Liver (tissue), 9 donors: Measurements from ENCODE around the gene BSND. TPM values are rescaled to one million over a fixed set of nuclear protein-coding genes. Genes with fewer than 3 reads are reported as not detected.

ENCODE experiments used
- DNase-seq: peaks from one replicate; pipeline ENCODE4 v3.0.0-alpha.2; 2017; ENCODE audit warnings: low spot score
- H3K27ac ChIP-seq, 2 donors: one replicate each; pipeline ENCODE4 v1.7.0; 2013; ENCODE audit warnings: inconsistent platforms in 2 of 2, low read length in 2 of 2, control low read depth in 1 of 2, low read depth in 1 of 2, mild to moderate bottlenecking in 1 of 2
- H3K27me3 ChIP-seq, 4 donors: one replicate each; pipeline versions ENCODE4 v1.6.1 to v1.7.0; 2013; ENCODE audit warnings: low read length in 3 of 4, inconsistent platforms in 1 of 4, mild to moderate bottlenecking in 1 of 4, moderate library complexity in 1 of 4; ENCODE audit not compliant: control insufficient read depth in 4 of 4, insufficient read depth in 4 of 4
- H3K36me3 ChIP-seq, 4 donors: one replicate each; pipeline versions ENCODE4 v1.6.1 to v1.7.0; 2013; ENCODE audit warnings: low read length in 3 of 4, mild to moderate bottlenecking in 3 of 4, low read depth in 1 of 4, moderate library complexity in 1 of 4; ENCODE audit not compliant: control insufficient read depth in 4 of 4, insufficient read depth in 3 of 4
- H3K4me1 ChIP-seq, 4 donors: one replicate each; pipeline versions ENCODE4 v1.6.1 to v1.7.0; 2013; ENCODE audit warnings: low read length in 3 of 4, mild to moderate bottlenecking in 3 of 4, moderate library complexity in 1 of 4; ENCODE audit not compliant: control insufficient read depth in 4 of 4, insufficient read depth in 4 of 4
- H3K4me3 ChIP-seq, 3 donors: one replicate each; pipeline versions ENCODE4 v1.6.1 to v1.7.0; 2013; ENCODE audit warnings: low read length in 3 of 3, control low read depth in 1 of 3, low read depth in 1 of 3, mild to moderate bottlenecking in 1 of 3
- H3K9ac ChIP-seq, 2 donors: one replicate each; pipeline ENCODE4 v1.7.0; 2013; ENCODE audit warnings: low read length in 2 of 2, mild to moderate bottlenecking in 2 of 2, moderate library complexity in 2 of 2, control low read depth in 1 of 2, low read depth in 1 of 2
- H3K9me3 ChIP-seq, 4 donors: one replicate each; pipeline versions ENCODE4 v1.6.1 to v1.7.0; 2013; ENCODE audit warnings: low read length in 3 of 4; ENCODE audit not compliant: control insufficient read depth in 4 of 4
- ATF3 ChIP-seq: IDR thresholded peaks from 2 replicates; pipeline ENCODE4 v1.6.1; 2016; ENCODE audit warnings: antibody characterized with exemption
- CTCF ChIP-seq: fragments of 150-350 bp; IDR thresholded peaks from 2 replicates; pipeline ENCODE4 v1.5.1; 2017; ENCODE audit warnings: improper control_type of control experiment, low read depth, low read length; ENCODE audit not compliant: missing input control
- EGR1 ChIP-seq, 2 donors: IDR thresholded peaks; 2 replicates each; pipeline ENCODE4 v1.6.1; 2016 to 2018; ENCODE audit warnings: antibody characterized with exemption in 2 of 2, low read depth in 2 of 2
- FOXA1 ChIP-seq: IDR thresholded peaks from 2 replicates; pipeline ENCODE4 v1.6.1; 2016; ENCODE audit warnings: antibody characterized with exemption
- FOXA2 ChIP-seq: IDR thresholded peaks from 2 replicates; pipeline ENCODE4 v1.6.1; 2016; ENCODE audit warnings: antibody characterized with exemption
- GABPA ChIP-seq, 2 donors: IDR thresholded peaks in 1 of 2; conservative IDR thresholded peaks in 1 of 2; 2 replicates each; pipeline ENCODE4 v1.6.1; 2016; ENCODE audit warnings: antibody characterized with exemption in 2 of 2, mild to moderate bottlenecking in 1 of 2, moderate library complexity in 1 of 2
- HNF4A ChIP-seq, 2 donors: conservative IDR thresholded peaks; 2 replicates each; pipeline ENCODE4 v1.6.1; 2016; ENCODE audit warnings: antibody characterized with exemption in 2 of 2, mild to moderate bottlenecking in 2 of 2
- HNF4G ChIP-seq: IDR thresholded peaks from 2 replicates; pipeline ENCODE4 v1.6.1; 2016; ENCODE audit warnings: antibody characterized with exemption
- MAX ChIP-seq: IDR thresholded peaks from 2 replicates; pipeline ENCODE4 v1.6.1; 2016; ENCODE audit warnings: antibody characterized with exemption
- NR2F2 ChIP-seq: IDR thresholded peaks from 2 replicates; pipeline ENCODE4 v1.6.1; 2016; ENCODE audit warnings: antibody characterized with exemption
- RAD21 ChIP-seq, 2 donors: IDR thresholded peaks; 2 replicates each; pipeline ENCODE4 v1.6.1; 2016; ENCODE audit warnings: antibody characterized with exemption in 2 of 2, mild to moderate bottlenecking in 2 of 2
- REST ChIP-seq: IDR thresholded peaks from 2 replicates; pipeline ENCODE4 v1.6.1; 2016; ENCODE audit warnings: antibody characterized with exemption, mild to moderate bottlenecking
- RXRA ChIP-seq, 2 donors: IDR thresholded peaks; 2 replicates each; pipeline ENCODE4 v1.6.1; 2017 to 2018; ENCODE audit warnings: antibody characterized with exemption in 2 of 2, mild to moderate bottlenecking in 1 of 2
- SP1 ChIP-seq: IDR thresholded peaks from 2 replicates; pipeline ENCODE4 v1.6.1; 2018; ENCODE audit warnings: antibody characterized with exemption, mild to moderate bottlenecking
- TAF1 ChIP-seq: conservative IDR thresholded peaks from 2 replicates; pipeline ENCODE4 v1.6.1; 2016; ENCODE audit warnings: antibody characterized with exemption, mild to moderate bottlenecking
- ZBTB33 ChIP-seq: IDR thresholded peaks from 2 replicates; pipeline ENCODE4 v1.6.1; 2016; ENCODE audit warnings: antibody characterized with exemption
- WGBS: extraction: QIAGEN DNeasy Blood & Tissue Kit; methylation state at CpG from one replicate; pipeline ENCODE4 v1.1.7; 2013; 5-methylcytosine and 5-hydroxymethylcytosine counted together
- polyA plus RNA-seq, 2 donors: library from polyadenylated mRNA; stranded (reverse) in 1 of 2; unstranded in 1 of 2; fragments of 200-250 nt in 1 of 2; fragments of >200 nt in 1 of 2; fragmentation: Nextera tagmentation in 1 of 2; extraction: Ambion mirVana in 1 of 2; gene quantifications; one replicate each; pipeline versions ENCODE4 v1.2.1 to v1.2.3, GENCODE V29; 2013 to 2015
- total RNA-seq, 2 donors: library from RNA; depleted of rRNA; stranded (reverse); fragments of >200 nt; gene quantifications; one replicate each; pipeline ENCODE4 v1.2.3, GENCODE V29; 2014
- donor health status: healthy.
- donor health status: healthy.
- donor health status: healthy.
- donor health status: healthy.
- donor health status: healthy.

BSND gene
- total and polyA plus RNA-seq, 4 donors, result 0.14 TPM; not detected in 3

DNA sequence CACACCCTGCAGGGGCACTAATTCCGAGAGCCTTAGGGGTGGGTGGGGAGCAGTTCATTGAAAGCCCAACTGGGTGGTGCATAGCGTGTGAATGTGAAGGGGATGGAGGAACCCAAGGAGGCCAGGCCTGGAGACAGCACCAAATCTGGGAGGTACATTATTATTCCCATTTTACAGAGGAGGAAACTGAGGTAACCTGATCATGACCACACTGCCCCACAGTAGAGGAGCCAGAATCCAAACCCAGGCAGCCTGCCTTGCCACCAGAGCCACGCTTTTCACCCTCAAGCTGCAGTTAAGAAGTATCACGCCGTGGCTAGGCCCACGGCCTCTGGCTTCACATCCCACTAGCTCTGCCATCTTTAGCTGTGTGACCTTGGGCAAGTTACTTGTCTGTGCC lies 633 bp upstream of the BSND start:
- TF ChIP-seq GABPA (IDR thresholded peaks at IDR 0.05 in 1 of 2, conservative IDR thresholded peaks at IDR 0.05 in 1 of 2) (no peak), NR2F2 (no peak), EGR1 (IDR thresholded peaks at IDR 0.05; ENCODE audit: low read depth in 2 of 2) (no peak), FOXA1 (no peak), HNF4G (no peak)
- H3K27ac ChIP-seq, result no peak overlapping the region
- no peak overlapping the region for H3K9ac ChIP-seq
- 93% methylated on average over 6 of the region's 6 CpGs for WGBS
- H3K27me3 ChIP-seq, result peaks cover 0 to 5% (median 0%) of the 10 kb centered on the region in 4 donors
- H3K4me3 ChIP-seq, result no peak overlapping the region
- peaks cover 0 to 5% (median 0%) of the 10 kb centered on the region in 4 donors for H3K4me1 ChIP-seq
- H3K36me3 ChIP-seq, result no peaks in the 10 kb centered on the region
- H3K9me3 ChIP-seq, result no peaks in the 10 kb centered on the region
- DNase-seq, result no peak

GRCh38 chr1:55000110-55001085 lies 1.7 kb downstream of the BSND start:
- Histone ChIP-seq H3K9ac (no peak overlapping the region), H3K36me3 (no peaks in the 10 kb centered on the region), H3K27ac (no peak overlapping the region), H3K27me3 (peaks cover 0 to 5% (median 0%) of the 10 kb centered on the region in 4 donors), H3K4me1 (peaks cover 0 to 5% (median 0%) of the 10 kb centered on the region in 4 donors), H3K4me3 (no peak overlapping the region), H3K9me3 (no peaks in the 10 kb centered on the region)
- no peak for TF ChIP-seq RXRA (IDR thresholded peaks at IDR 0.05)
- TF ChIP-seq MAX, result no peak
- no peak for TF ChIP-seq ATF3
- TF ChIP-seq RAD21 (IDR thresholded peaks at IDR 0.05), result no peak
- no peak for TF ChIP-seq FOXA2
- no peak for TF ChIP-seq TAF1
- no peak for TF ChIP-seq SP1
- TF ChIP-seq GABPA (IDR thresholded peaks at IDR 0.05 in 1 of 2, conservative IDR thresholded peaks at IDR 0.05 in 1 of 2), result no peak
- TF ChIP-seq CTCF, result no peak
- TF ChIP-seq HNF4A (conservative IDR thresholded peaks at IDR 0.05), result no peak
- no peak for TF ChIP-seq FOXA1
- no peak for TF ChIP-seq REST
- no peak for TF ChIP-seq ZBTB33
- WGBS, result 74% methylated on average over 8 of the region's 8 CpGs
- DNase-seq, result no peak
